Neural cell (in vitro differentiated cells): ENCODE results near the gene GMDS.

Source experiments
- CTCF ChIP-seq: fragments of 450-650 bp; IDR thresholded peaks from 2 replicates; pipeline ENCODE4 v1.5.1; 2014; ENCODE audit warnings: antibody characterized with exemption, mild to moderate bottlenecking, moderate library complexity; ENCODE audit not compliant: poor library complexity, severe bottlenecking
- EP300 ChIP-seq: fragments of 450-650 bp; conservative IDR thresholded peaks from 2 replicates; pipeline ENCODE4 v1.6.1; 2014; ENCODE audit warnings: antibody characterized with exemption, mild to moderate bottlenecking, moderate library complexity; ENCODE audit not compliant: poor library complexity, severe bottlenecking
- POLR2AphosphoS5 ChIP-seq: IDR thresholded peaks from 2 replicates; pipeline ENCODE4 v1.6.1; 2012
- TAF1 ChIP-seq: IDR thresholded peaks from 2 replicates; pipeline ENCODE4 v1.6.1; 2012; ENCODE audit warnings: low read depth

- TF ChIP-seq CTCF (no peak), EP300 (no peak), POLR2AphosphoS5 (no peak), TAF1 (no peak)
Measured at GRCh38 chr6:1946583-1946982, 298.8 kb downstream of the GMDS start.
